Measurements from ENCODE around the gene ZNF787.

The ZNF787 gene

GRCh38 chr19:56097776-56098175 is 23.3 kb downstream of the ZNF787 start:
- no peak for DNase-seq (ENCODE audit: low read depth, low spot score)
- H3K27ac ChIP-seq (ENCODE audit: low read length), result no peak overlapping the region
- no CpG with 5 or more reads among the region's 7 CpGs for WGBS (ENCODE audit: insufficient coverage, insufficient read length)
- H3K4me1 ChIP-seq (ENCODE audit: control insufficient read depth, insufficient read depth, low read length), result 0 out of 2 replicates have a peak, but pooled peaks cover 1% of the 10 kb centered on the region
- peaks cover 22% of the 10 kb centered on the region for H3K36me3 ChIP-seq (ENCODE audit: control insufficient read depth, insufficient read depth, low read length)
- no peak overlapping the region for H3K4me3 ChIP-seq (ENCODE audit: low read length)
- no peaks in the 10 kb centered on the region for H3K27me3 ChIP-seq (ENCODE audit: control insufficient read depth, insufficient read depth, low read length)
- H3K9me3 ChIP-seq (ENCODE audit: control insufficient read depth, insufficient read depth, low read length), result no peaks in the 10 kb centered on the region

- H3K36me3 ChIP-seq (ENCODE audit: control insufficient read depth, insufficient read depth, low read length), result peaks cover 22% of the 10 kb centered on the region
Measured at GRCh38 chr19:56097306-56097705, 23.8 kb downstream of the ZNF787 start.

GRCh38 chr19:56096665-56097064 is 24.4 kb downstream of the ZNF787 start:
- H3K36me3 ChIP-seq (ENCODE audit: control insufficient read depth, insufficient read depth, low read length), result peaks cover 18% of the 10 kb centered on the region

More at GRCh38 chr19:56097306-56097705, 23.8 kb downstream of the ZNF787 start:
- no peaks in the 10 kb centered on the region for H3K27me3 ChIP-seq (ENCODE audit: control insufficient read depth, insufficient read depth, low read length)
- H3K4me1 ChIP-seq (ENCODE audit: control insufficient read depth, insufficient read depth, low read length), result 0 out of 2 replicates have a peak, but pooled peaks cover 1% of the 10 kb centered on the region
- DNase-seq (ENCODE audit: low read depth, low spot score), result no peak
- no peaks in the 10 kb centered on the region for H3K9me3 ChIP-seq (ENCODE audit: control insufficient read depth, insufficient read depth, low read length)
- H3K4me3 ChIP-seq (ENCODE audit: low read length), result no peak overlapping the region
- no peak overlapping the region for H3K27ac ChIP-seq (ENCODE audit: low read length)
- WGBS (ENCODE audit: insufficient coverage, insufficient read length), result no CpG with 5 or more reads among the region's 23 CpGs

GRCh38 chr19:56094449-56094848 is 26.6 kb downstream of the ZNF787 start:
- no CpG with 5 or more reads among the region's 9 CpGs for WGBS (ENCODE audit: insufficient coverage, insufficient read length)
- Histone ChIP-seq H3K36me3 (ENCODE audit: control insufficient read depth, insufficient read depth, low read length) (peaks cover 11% of the 10 kb centered on the region), H3K4me3 (ENCODE audit: low read length) (no peak overlapping the region), H3K9me3 (ENCODE audit: control insufficient read depth, insufficient read depth, low read length) (no peaks in the 10 kb centered on the region), H3K4me1 (ENCODE audit: control insufficient read depth, insufficient read depth, low read length) (0 out of 2 replicates have a peak, but pooled peaks cover 1% of the 10 kb centered on the region), H3K27ac (ENCODE audit: low read length) (no peak overlapping the region), H3K27me3 (ENCODE audit: control insufficient read depth, insufficient read depth, low read length) (no peaks in the 10 kb centered on the region)
- no peak for DNase-seq (ENCODE audit: low read depth, low spot score)

More at GRCh38 chr19:56096665-56097064, 24.4 kb downstream of the ZNF787 start:
- Histone ChIP-seq H3K4me1 (ENCODE audit: control insufficient read depth, insufficient read depth, low read length) (0 out of 2 replicates have a peak, but pooled peaks cover 1% of the 10 kb centered on the region), H3K4me3 (ENCODE audit: low read length) (no peak overlapping the region), H3K9me3 (ENCODE audit: control insufficient read depth, insufficient read depth, low read length) (no peaks in the 10 kb centered on the region), H3K27me3 (ENCODE audit: control insufficient read depth, insufficient read depth, low read length) (no peaks in the 10 kb centered on the region), H3K27ac (ENCODE audit: low read length) (no peak overlapping the region)
- WGBS (ENCODE audit: insufficient coverage, insufficient read length), result no CpG with 5 or more reads among the region's 13 CpGs
- no peak for DNase-seq (ENCODE audit: low read depth, low spot score)

GRCh38 chr19:56092685-56093631 is 28.1 kb downstream of the ZNF787 start:
- H3K27ac ChIP-seq (ENCODE audit: low read length), result no peak overlapping the region
- no peak overlapping the region for H3K4me3 ChIP-seq (ENCODE audit: low read length)
- 0 out of 2 replicates have a peak, but pooled peaks cover 1% of the 10 kb centered on the region for H3K4me1 ChIP-seq (ENCODE audit: control insufficient read depth, insufficient read depth, low read length)
- H3K36me3 ChIP-seq (ENCODE audit: control insufficient read depth, insufficient read depth, low read length), result peaks cover 17% of the 10 kb centered on the region
- H3K27me3 ChIP-seq (ENCODE audit: control insufficient read depth, insufficient read depth, low read length), result no peaks in the 10 kb centered on the region
- no CpG with 5 or more reads among the region's 32 CpGs for WGBS (ENCODE audit: insufficient coverage, insufficient read length)
- no peaks in the 10 kb centered on the region for H3K9me3 ChIP-seq (ENCODE audit: control insufficient read depth, insufficient read depth, low read length)
- DNase-seq (ENCODE audit: low read depth, low spot score), result no peak

GRCh38 chr19:56091751-56092546 is 29.1 kb downstream of the ZNF787 start:
- DNase-seq (ENCODE audit: low read depth, low spot score), result no peak
- Histone ChIP-seq H3K4me1 (ENCODE audit: control insufficient read depth, insufficient read depth, low read length) (0 out of 2 replicates have a peak, but pooled peaks cover 1% of the 10 kb centered on the region), H3K4me3 (ENCODE audit: low read length) (no peak overlapping the region), H3K27me3 (ENCODE audit: control insufficient read depth, insufficient read depth, low read length) (no peaks in the 10 kb centered on the region), H3K27ac (ENCODE audit: low read length) (no peak overlapping the region), H3K9me3 (ENCODE audit: control insufficient read depth, insufficient read depth, low read length) (no peaks in the 10 kb centered on the region), H3K36me3 (ENCODE audit: control insufficient read depth, insufficient read depth, low read length) (peaks cover 18% of the 10 kb centered on the region)
- no CpG with 5 or more reads among the region's 38 CpGs for WGBS (ENCODE audit: insufficient coverage, insufficient read length)

GRCh38 chr19:56091066-56091490 is 30.0 kb downstream of the ZNF787 start:
- no peak overlapping the region for H3K27ac ChIP-seq (ENCODE audit: low read length)
- no peak for DNase-seq (ENCODE audit: low read depth, low spot score)
- WGBS (ENCODE audit: insufficient coverage, insufficient read length), result no CpG with 5 or more reads among the region's 10 CpGs

GRCh38 chr19:56089344-56089743 is 31.8 kb downstream of the ZNF787 start:
- no peak overlapping the region for H3K4me3 ChIP-seq (ENCODE audit: low read length)
- H3K36me3 ChIP-seq (ENCODE audit: control insufficient read depth, insufficient read depth, low read length), result peaks cover 18% of the 10 kb centered on the region
- no peak for DNase-seq (ENCODE audit: low read depth, low spot score)
- no peaks in the 10 kb centered on the region for H3K27me3 ChIP-seq (ENCODE audit: control insufficient read depth, insufficient read depth, low read length)
- no peaks in the 10 kb centered on the region for H3K9me3 ChIP-seq (ENCODE audit: control insufficient read depth, insufficient read depth, low read length)
- peaks cover 1% of the 10 kb centered on the region; the same call in 1 of the 2 replicates for H3K4me1 ChIP-seq (ENCODE audit: control insufficient read depth, insufficient read depth, low read length)
- WGBS (ENCODE audit: insufficient coverage, insufficient read length), result no CpG with 5 or more reads among the region's 14 CpGs
- no peak overlapping the region for H3K27ac ChIP-seq (ENCODE audit: low read length)

More at GRCh38 chr19:56091066-56091490, 30.0 kb downstream of the ZNF787 start:
- Histone ChIP-seq H3K36me3 (ENCODE audit: control insufficient read depth, insufficient read depth, low read length) (peaks cover 18% of the 10 kb centered on the region), H3K4me3 (ENCODE audit: low read length) (no peak overlapping the region), H3K9me3 (ENCODE audit: control insufficient read depth, insufficient read depth, low read length) (no peaks in the 10 kb centered on the region), H3K27me3 (ENCODE audit: control insufficient read depth, insufficient read depth, low read length) (no peaks in the 10 kb centered on the region), H3K4me1 (ENCODE audit: control insufficient read depth, insufficient read depth, low read length) (0 out of 2 replicates have a peak, but pooled peaks cover 1% of the 10 kb centered on the region)

- Histone ChIP-seq H3K27ac (ENCODE audit: low read length) (no peak overlapping the region), H3K4me3 (ENCODE audit: low read length) (no peak overlapping the region), H3K36me3 (ENCODE audit: control insufficient read depth, insufficient read depth, low read length) (peaks cover 18% of the 10 kb centered on the region), H3K4me1 (ENCODE audit: control insufficient read depth, insufficient read depth, low read length) (peaks cover 1% of the 10 kb centered on the region; the same call in 1 of the 2 replicates), H3K27me3 (ENCODE audit: control insufficient read depth, insufficient read depth, low read length) (no peaks in the 10 kb centered on the region), H3K9me3 (ENCODE audit: control insufficient read depth, insufficient read depth, low read length) (no peaks in the 10 kb centered on the region)
- WGBS (ENCODE audit: insufficient coverage, insufficient read length), result no CpG with 5 or more reads among the region's 66 CpGs
- DNase-seq (ENCODE audit: low read depth, low spot score), result no peak
Measured at GRCh38 chr19:56088497-56089215, 32.4 kb downstream of the ZNF787 start.
